OCI-LY7 (cell line): ENCODE measurements around the gene SYNGR1. TPM values are rescaled to one million over a fixed set of nuclear protein-coding genes. Genes with fewer than 3 reads are reported as not detected.

ENCODE experiments used
- BruUV-seq: library from RNA; stranded (reverse); fragments of 400-500 nt; replicated peaks from 2 replicates; lab custom pipeline; 2021; lab: Mats Ljungman, UMichigan
- CTCF ChIA-PET: fragments of 300-600 bp; sonication (Branson Sonifier 250); formaldehyde crosslinking; loops from one replicate; lab custom pipeline; 2022; ENCODE audit warnings: antibody characterized with exemption; ENCODE audit not compliant: unreplicated experiment; lab: Charles Lee
- POLR2A ChIA-PET: fragments of 300-600 bp; sonication (Branson Sonifier 250); formaldehyde crosslinking; loops from one replicate; lab custom pipeline; 2022; ENCODE audit warnings: antibody characterized with exemption; lab: Charles Lee
- DNase-seq: peaks from one replicate; pipeline ENCODE4 v3.0.0-alpha.2; 2015; ENCODE audit warnings: low spot score
- H2AFZ ChIP-seq: fragments of 200-600 bp; sonication (generic), shearing (Covaris generic); 2 replicates; pipeline ENCODE4 v1.6.1; 2014; ENCODE audit warnings: mild to moderate bottlenecking, antibody characterized with exemption, low read length, moderate library complexity
- H3K27ac ChIP-seq: fragments of 200-600 bp; sonication (generic); 2 replicates; pipeline ENCODE4 v1.5.1; 2014; ENCODE audit warnings: mixed run types, low read depth, mild to moderate bottlenecking, moderate library complexity, low read length, inconsistent platforms; ENCODE audit not compliant: poor library complexity, severe bottlenecking
- H3K36me3 ChIP-seq: fragments of 200-600 bp; sonication (generic); 2 replicates; pipeline ENCODE4 v1.6.1; 2014; ENCODE audit warnings: mild to moderate bottlenecking, antibody characterized with exemption, low read length, moderate library complexity, mixed read lengths; ENCODE audit not compliant: insufficient read depth
- H3K4me1 ChIP-seq: fragments of 200-600 bp; sonication (generic); 2 replicates; pipeline ENCODE4 v1.5.1; 2014; ENCODE audit warnings: mild to moderate bottlenecking, low read length; ENCODE audit not compliant: insufficient read depth, poor library complexity, severe bottlenecking
- H3K4me2 ChIP-seq: fragments of 200-600 bp; sonication (generic); 2 replicates; pipeline ENCODE4 v1.6.1; 2014; ENCODE audit warnings: mild to moderate bottlenecking, low read length
- H3K4me3 ChIP-seq: fragments of 200-600 bp; sonication (generic); 2 replicates; pipeline ENCODE4 v1.5.1; 2014; ENCODE audit warnings: mild to moderate bottlenecking, low read depth, low read length; ENCODE audit not compliant: poor library complexity, severe bottlenecking
- H3K79me2 ChIP-seq: fragments of 200-600 bp; sonication (generic); 2 replicates; pipeline ENCODE4 v1.6.1; 2016; ENCODE audit warnings: low read depth, mild to moderate bottlenecking, low read length, moderate library complexity, mixed read lengths; ENCODE audit not compliant: insufficient read depth
- H3K9me2 ChIP-seq: fragments of 200-600 bp; sonication (generic); 2 replicates; pipeline ENCODE4 v1.6.1; 2016; ENCODE audit warnings: mild to moderate bottlenecking, low read length, mixed read lengths; ENCODE audit not compliant: insufficient read depth
- H3K9me3 ChIP-seq: fragments of 200-600 bp; sonication (generic); 2 replicates; pipeline ENCODE4 v1.6.1; 2014; ENCODE audit warnings: mild to moderate bottlenecking, mixed run types, low read length, mixed read lengths
- H4K20me1 ChIP-seq: fragments of 200-600 bp; sonication (generic); 2 replicates; pipeline ENCODE4 v1.6.1; 2014; ENCODE audit warnings: mild to moderate bottlenecking, antibody characterized with exemption, low read length, moderate library complexity, mixed read lengths; ENCODE audit not compliant: insufficient read depth
- CTCF ChIP-seq: fragments of 200-600 bp; sonication (generic); conservative IDR thresholded peaks from 2 replicates; pipeline ENCODE4 v1.5.1; 2014; ENCODE audit warnings: mild to moderate bottlenecking, antibody characterized with exemption, low read length, moderate library complexity, mixed read lengths
- EZH2phosphoT487 ChIP-seq: fragments of 200-600 bp; sonication (generic); IDR thresholded peaks from 2 replicates; pipeline ENCODE4 v1.6.1; 2018; ENCODE audit warnings: low read depth, borderline replicate concordance, mild to moderate bottlenecking, mixed run types, antibody characterized with exemption, low read length, moderate library complexity, mixed read lengths
- intact Hi-C: fragments of 100-400 bp; cut with micrococcal nuclease; formaldehyde crosslinking; loops from one replicate; pipeline ENCODE4 v1.10.0; 2022; ENCODE audit not compliant: unreplicated experiment
- total RNA-seq, 2 experiments: library from RNA; depleted of rRNA in 1 of 2; stranded (reverse); fragments of >200 nt in 1 of 2; shearing (Covaris generic) in 1 of 2; gene quantifications; 2 replicates each; pipeline ENCODE4 v1.2.3, GENCODE V29; 2014 to 2022

The SYNGR1 gene
- total RNA-seq, 2 experiments from 2014 or later: 10.2 to 23.3 TPM

DNA sequence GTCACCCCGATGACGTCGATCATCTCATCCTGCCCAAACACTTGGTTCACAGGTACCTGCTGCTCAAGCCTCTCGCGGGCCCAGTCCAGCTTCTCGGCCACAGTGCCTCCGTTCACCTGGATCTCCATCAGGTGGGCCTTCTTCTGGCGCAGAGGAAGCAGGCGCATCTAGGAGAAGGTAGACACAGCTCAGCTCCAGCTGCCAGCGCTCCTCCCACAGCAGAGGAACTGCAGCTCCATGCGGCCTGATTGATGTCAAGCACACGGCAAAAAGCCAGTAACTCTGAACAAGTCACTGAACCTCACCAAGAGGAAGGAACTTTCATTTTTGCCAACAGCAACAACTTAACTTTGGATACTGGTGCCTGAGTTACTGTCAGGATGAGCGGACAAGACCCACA is 34.4 kb upstream of the SYNGR1 start:
- Histone ChIP-seq H3K4me1 (peaks cover 59% of the 10 kb centered on the region), H3K4me3 (peak overlapping the region; percentile 94), H3K9me3 (no peaks in the 10 kb centered on the region), H2AFZ (no peak overlapping the region), H4K20me1 (peaks cover 52% of the 10 kb centered on the region), H3K36me3 (peaks cover 85% of the 10 kb centered on the region), H3K79me2 (peaks cover 54% of the 10 kb centered on the region), H3K27ac (no peak overlapping the region), H3K9me2 (no peaks in the 10 kb centered on the region), H3K4me2 (peak overlapping the region; percentile 87)
- no peak for DNase-seq
- intact Hi-C loops: loop anchor here (5.0 kb wide), 2 partner anchors 163 to 443 kb away; partner anchors contain the start of genes CBX6 and CBX7
- CTCF ChIA-PET: no interaction called here
- TF ChIP-seq EZH2phosphoT487: no peak
- no peak for TF ChIP-seq CTCF
- POLR2A ChIA-PET: no interaction called here
- no TSS peak for BruUV-seq

GRCh38 chr22:39316440-39317083 is 33.2 kb upstream of the SYNGR1 start:
- Histone ChIP-seq H3K36me3 (peaks cover 77% of the 10 kb centered on the region), H3K4me2 (peak overlapping the region; percentile 87), H3K9me2 (no peaks in the 10 kb centered on the region), H3K79me2 (peaks cover 54% of the 10 kb centered on the region), H2AFZ (no peak overlapping the region), H3K4me1 (peaks cover 49% of the 10 kb centered on the region), H3K4me3 (peak overlapping the region; percentile 94), H3K27ac (peak overlapping the region; percentile 82), H4K20me1 (peaks cover 52% of the 10 kb centered on the region), H3K9me3 (no peaks in the 10 kb centered on the region)
- BruUV-seq: no TSS peak
- DNase-seq: peak; percentile 83
- intact Hi-C loops: loop anchor here (1.0 to 5.0 kb wide), 3 partner anchors 146 to 444 kb away; partner anchors contain the start of genes CBX6 and CBX7
- POLR2A ChIA-PET: interaction anchor here (0.6 to 1.2 kb wide), 2 partner anchors 77 to 1068 kb away, joined by 3 read pairs; no protein-coding TSS in a partner anchor
- CTCF ChIA-PET: interaction anchor here (0.6 kb wide), 1 partner anchor 146 kb away, joined by 3 read pairs; no protein-coding TSS in a partner anchor
- TF ChIP-seq CTCF (peak; percentile 88), EZH2phosphoT487 (no peak)
